GM21367 (cell line): ENCODE data around the gene ZKSCAN8.

Experiments
- ATAC-seq: cut with Tn5 transposase; IDR thresholded peaks from one replicate; pipeline ENCODE4 v1.9.1; 2021; ENCODE audit not compliant: unreplicated experiment

Gene ZKSCAN8

GRCh38 chr6:28139860-28140543 is 1.7 kb upstream of the ZKSCAN8 start:
- no peak for ATAC-seq

DNA sequence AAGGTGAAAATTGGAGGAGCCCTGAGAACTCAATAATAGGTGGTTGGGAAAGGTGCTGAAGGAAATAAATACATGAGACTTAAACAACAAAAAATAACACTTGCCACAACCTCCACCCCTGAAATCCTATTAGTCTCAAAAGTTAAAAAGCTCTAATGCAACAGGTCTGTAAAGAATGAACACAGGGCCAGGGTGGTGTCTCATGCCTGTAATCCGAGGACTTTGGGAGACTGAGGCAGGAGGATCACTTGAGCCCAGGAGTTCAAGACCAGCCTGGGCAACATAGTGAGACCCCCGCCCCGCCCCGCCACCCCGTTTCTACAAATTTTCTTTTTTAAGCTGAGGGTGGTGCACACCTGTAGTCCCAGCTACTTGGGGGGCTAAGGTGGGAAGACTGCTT is 1.1 kb upstream of the ZKSCAN8 start:
- ATAC-seq: no peak

DNA sequence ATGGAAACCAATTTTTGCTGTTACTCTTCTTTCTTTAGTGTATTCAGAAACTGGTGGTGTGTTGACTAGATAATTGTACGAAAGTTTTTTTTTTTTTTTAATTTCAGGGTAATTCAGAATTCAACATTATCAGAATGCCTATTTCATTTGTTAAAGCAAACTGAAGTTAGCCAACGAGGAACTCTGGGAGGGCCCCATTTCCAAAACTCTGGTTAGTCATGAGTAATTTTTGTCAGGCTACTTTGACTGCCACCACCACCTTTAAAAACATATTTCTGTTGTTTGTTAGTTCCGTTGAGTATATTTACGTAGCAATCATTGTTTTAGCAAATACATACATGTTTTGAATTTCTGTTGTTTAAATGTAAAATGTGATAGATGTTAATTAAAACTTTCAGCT is 763 bp downstream of the ZKSCAN8 start:
- no peak for ATAC-seq

GRCh38 chr6:28145231-28145630 is 3.5 kb downstream of the ZKSCAN8 start:
- no peak for ATAC-seq

DNA sequence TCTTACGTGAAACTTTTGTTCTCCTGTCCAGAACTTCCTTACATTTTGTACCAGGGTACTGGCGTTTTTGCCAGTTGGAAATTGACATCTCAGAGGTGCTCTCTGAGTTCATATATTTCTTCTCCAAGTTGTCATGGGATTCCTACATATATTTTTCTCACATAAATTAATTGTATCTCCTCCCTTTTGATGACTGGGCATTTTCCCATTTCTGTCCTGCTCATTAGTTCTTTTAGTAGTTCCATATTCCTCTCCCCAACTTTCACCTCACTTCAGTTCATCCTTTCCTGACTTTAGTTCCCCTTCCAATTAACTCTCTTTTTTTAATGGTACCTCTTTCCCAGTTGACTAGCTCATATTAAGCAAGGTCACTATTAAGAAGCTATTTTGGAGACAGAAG is 10.8 kb downstream of the ZKSCAN8 start:
- ATAC-seq: no peak

DNA sequence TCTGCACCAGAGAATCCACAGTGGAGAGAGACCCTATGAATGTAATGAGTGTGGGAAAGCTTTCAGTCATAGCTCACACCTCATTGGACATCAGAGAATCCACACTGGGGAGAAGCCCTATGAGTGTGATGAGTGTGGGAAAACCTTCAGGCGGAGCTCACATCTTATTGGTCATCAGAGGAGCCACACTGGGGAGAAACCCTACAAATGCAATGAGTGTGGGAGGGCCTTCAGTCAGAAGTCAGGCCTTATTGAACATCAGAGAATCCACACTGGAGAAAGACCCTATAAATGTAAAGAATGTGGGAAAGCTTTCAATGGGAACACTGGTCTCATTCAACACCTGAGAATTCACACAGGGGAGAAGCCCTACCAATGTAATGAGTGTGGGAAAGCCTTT is 11.9 kb downstream of the ZKSCAN8 start:
- no peak for ATAC-seq

GRCh38 chr6:28154357-28154756 is 12.7 kb downstream of the ZKSCAN8 start:
- no peak for ATAC-seq

DNA sequence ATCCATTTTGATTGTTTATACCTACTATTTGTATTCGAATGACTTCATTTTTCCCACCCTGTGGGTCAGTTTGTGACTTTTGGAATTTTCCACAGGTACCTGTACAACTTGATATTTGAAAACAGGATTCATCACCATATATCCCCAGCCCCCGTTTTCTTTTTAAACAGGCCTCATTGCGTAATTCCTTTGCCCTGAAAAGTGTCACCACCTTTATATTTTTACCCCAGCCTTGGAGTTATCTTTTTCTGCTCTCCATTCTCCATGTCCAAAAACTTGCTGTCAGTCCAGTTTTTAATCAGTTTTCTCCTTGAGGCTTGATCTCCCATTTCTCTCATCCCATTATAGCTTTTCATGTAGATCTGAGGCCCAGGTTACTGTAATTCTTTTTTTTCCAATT is 16.6 kb downstream of the ZKSCAN8 start:
- ATAC-seq: no peak

DNA sequence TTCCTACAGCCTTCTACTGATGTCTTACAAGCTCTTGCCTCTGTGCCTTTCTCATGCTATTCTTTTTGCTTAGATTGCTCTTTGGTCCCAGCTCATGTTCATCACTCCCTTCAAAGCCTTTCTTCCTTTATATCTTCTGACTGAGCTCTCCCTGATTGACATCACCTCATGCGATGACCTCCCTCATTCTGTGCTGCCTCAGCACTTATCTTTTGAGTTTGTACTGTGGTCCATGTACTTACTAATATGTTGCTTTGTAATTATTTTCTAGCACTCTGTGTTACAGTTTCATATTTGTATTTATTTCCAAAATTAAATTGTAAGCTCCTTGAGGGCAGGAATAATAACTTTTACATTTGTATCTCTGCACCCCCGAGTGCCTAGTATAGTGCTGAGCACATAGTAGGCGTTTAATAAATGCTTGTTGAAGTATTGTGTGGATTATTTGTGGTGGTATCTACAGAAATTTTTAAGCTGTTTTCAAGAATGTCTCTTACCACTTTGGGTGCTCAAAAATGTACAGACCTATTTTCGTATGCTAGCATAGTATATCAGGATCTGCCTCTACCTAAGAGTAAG is 17.4 kb downstream of the ZKSCAN8 start:
- no peak for ATAC-seq

GRCh38 chr6:28160233-28160632 is 18.6 kb downstream of the ZKSCAN8 start:
- no peak for ATAC-seq

GRCh38 chr6:28161410-28162079 is 19.9 kb downstream of the ZKSCAN8 start:
- ATAC-seq: peak; percentile 97

GRCh38 chr6:28165563-28165962 is 23.9 kb downstream of the ZKSCAN8 start:
- no peak for ATAC-seq

DNA sequence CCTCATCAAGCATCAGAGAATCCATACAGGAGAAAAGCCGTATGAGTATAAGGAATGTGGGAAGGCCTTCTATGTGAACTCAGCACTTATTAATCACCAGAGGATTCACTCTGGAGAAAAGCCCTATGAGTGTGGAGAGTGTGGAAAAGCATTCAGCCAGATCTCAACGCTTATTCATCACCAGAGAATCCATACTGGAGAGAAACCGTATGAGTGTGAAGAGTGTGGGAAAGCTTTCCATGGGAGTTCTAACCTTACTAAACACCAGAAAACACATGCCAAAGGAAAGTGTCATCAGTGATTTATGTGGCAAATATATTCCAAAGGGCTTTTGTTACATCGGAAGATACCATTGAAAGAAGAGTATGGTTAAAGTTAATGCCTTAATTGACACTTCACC is 25.4 kb downstream of the ZKSCAN8 start:
- ATAC-seq: no peak

DNA sequence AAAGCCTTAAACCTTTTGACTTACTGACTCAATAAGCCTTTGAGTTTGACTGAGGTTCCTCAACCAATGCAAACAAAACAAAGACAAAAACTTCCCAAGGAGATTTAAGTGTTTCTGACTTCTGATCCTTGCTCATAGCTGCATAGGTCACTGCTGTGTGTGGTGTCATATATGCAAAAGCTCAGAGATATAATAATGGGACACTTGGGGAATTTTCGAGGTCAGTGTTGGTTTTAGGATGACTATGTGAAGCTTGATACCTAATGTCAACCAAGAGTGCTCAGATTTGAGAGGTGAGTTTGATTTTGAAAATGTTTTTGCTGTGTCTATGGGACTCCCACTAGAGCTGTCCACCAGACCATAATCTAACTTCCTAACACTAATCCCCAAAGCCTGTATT is 26.2 kb downstream of the ZKSCAN8 start:
- no peak for ATAC-seq

DNA sequence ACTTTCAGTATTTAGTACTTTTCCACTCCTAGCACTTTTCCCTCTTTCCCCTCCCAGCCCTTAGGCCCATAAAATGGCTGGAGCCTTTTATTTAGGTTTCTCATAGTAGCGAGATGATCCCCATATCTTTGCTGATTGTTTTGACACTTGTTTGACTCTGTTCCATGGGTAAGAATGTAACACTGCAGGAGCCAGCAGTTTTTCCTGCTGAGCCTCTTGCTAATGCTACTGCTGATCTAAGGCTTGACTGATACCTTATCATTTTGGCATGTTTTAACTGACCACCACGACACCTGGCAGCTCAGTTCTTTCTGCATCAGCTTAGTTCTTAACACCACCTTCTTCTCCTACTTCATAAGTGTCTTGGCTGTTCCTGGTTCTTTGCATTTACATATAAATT is 29.6 kb downstream of the ZKSCAN8 start:
- ATAC-seq: no peak

- no peak for ATAC-seq
Observed at GRCh38 chr6:28172006-28172405, 30.3 kb downstream of the ZKSCAN8 start.

GRCh38 chr6:28176373-28176772 is 34.7 kb downstream of the ZKSCAN8 start:
- no peak for ATAC-seq

- no peak for ATAC-seq
Observed at GRCh38 chr6:28182255-28182654, 40.6 kb downstream of the ZKSCAN8 start.

GRCh38 chr6:28188111-28188979 is 46.7 kb downstream of the ZKSCAN8 start:
- ATAC-seq: no peak

- ATAC-seq: no peak
Observed at GRCh38 chr6:28200020-28200419, 58.3 kb downstream of the ZKSCAN8 start.

- no peak for ATAC-seq
Observed at GRCh38 chr6:28203201-28203600, 61.5 kb downstream of the ZKSCAN8 start.

DNA sequence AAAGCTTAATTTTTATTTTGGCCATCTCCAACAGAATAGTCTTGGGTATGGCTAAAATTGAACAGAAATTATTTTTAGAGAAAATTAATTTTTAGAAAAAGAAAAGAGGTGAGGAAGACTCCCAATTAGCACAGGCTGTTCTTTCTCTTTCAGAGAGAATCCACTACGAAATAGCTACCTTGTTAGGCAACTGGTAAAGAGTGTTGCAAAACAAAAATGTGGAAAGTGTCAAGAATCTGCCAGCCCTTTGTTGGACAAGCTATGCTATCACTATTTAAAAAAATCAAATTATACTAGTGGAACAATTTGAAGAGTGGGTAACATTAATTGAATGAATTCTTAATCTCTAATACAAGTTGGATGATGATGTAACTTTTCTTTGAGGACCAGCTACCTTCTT is 64.2 kb downstream of the ZKSCAN8 start:
- ATAC-seq: no peak
